Dedifferentiated amniotic fluid mesenchymal stem cell (primary cell): Measurements from ENCODE around the gene BAG5.
"Not testable (repeated sequence)": the region's sequence is repeated elsewhere in the genome, so short reads cannot be mapped to it uniquely, and the experiment has no call there.

ENCODE experiments used
- DNase-seq: peaks from one replicate; pipeline ENCODE4 v3.0.0-alpha.2; 2016; ENCODE audit errors: extremely low spot score

The BAG5 gene

GRCh38 chr14:103562429-103563225, at the start of gene BAG5, which contains the start of gene COA8:
Gene BAG5, minus strand, starts transcription at chr14:103562657. Its CDS starts 1,493 bp downstream, at chr14:103561164.
Gene COA8, plus strand, starts transcription at chr14:103562960. Its CDS starts 42 bp downstream, at chr14:103563002.
- peak; percentile 56 for DNase-seq

DNA sequence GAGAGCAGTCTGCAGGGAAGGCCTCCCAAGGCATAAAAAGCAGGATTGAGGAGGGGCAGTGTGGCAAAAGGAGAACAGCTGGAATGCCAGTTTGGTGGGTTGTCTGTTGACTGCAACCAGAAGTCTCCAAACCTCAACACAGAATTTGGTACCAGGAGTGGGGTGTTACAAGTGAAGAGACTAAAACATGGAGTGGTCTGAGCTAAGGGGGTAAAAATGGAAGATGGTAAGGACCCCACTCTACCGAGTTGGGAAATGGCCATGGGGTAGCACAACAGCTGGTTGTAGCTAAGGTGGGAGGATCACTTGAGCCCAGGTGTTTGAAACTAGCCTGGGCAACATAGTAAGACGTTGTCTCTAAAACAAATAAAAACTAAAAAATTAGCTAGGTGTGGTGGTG, 48.8 kb upstream of the BAG5 start:
- no peak for DNase-seq

GRCh38 chr14:103609081-103609480, 46.6 kb upstream of the BAG5 start:
- DNase-seq = not testable (repeated sequence)

GRCh38 chr14:103607822-103608221, 45.4 kb upstream of the BAG5 start:
- DNase-seq = no peak

GRCh38 chr14:103606963-103607668, 44.7 kb upstream of the BAG5 start:
- peak; percentile 68 for DNase-seq

GRCh38 chr14:103604620-103605019, 42.2 kb upstream of the BAG5 start:
- no peak for DNase-seq

DNA sequence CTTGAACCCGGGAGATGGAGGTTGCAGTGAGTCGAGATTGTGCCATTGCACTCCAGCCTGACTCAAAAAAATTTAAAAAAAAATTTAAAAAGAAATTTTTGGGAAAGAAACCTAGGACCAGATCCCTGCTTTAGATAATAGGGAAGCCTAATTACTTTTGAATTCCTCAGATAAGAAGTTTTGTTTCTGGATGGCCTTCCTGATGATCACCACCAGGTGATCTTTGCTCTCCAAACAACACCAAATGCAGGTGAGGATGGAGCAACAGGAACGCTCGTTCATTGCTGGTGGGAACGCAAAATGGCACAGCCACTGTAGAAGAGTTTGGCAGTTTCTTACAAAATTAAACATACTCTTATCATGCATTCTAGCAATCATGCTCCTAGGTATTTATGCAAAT, 38.0 kb upstream of the BAG5 start:
- no peak for DNase-seq

GRCh38 chr14:103597623-103598377, 35.3 kb upstream of the BAG5 start:
- DNase-seq = peak; percentile 85

GRCh38 chr14:103594265-103594664, 31.8 kb upstream of the BAG5 start:
- peak; percentile 50 for DNase-seq

DNA sequence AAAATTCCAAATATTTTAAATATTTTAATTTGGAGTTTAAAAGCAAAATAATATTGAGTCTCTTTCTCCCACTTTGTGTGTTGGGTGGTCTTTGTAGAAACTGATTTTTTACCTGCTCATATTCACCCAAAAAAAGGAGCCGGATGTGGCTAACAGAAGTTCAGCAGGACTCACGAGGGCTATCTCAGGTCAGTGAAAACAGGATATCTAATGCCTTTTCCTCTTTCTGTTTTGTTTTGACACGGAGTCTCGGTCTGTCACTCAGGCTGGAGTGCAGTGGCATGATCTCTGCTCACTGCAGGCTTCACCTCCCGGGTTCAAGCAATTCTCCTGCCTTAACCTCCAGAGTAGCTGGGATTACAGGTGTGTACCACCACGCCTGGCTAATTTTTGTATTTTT, 31.1 kb upstream of the BAG5 start:
- no peak for DNase-seq

GRCh38 chr14:103584326-103584915, 22.0 kb upstream of the BAG5 start:
- DNase-seq = no peak

GRCh38 chr14:103581954-103582703, 19.7 kb upstream of the BAG5 start:
- DNase-seq = no peak

GRCh38 chr14:103581206-103581605, 18.7 kb upstream of the BAG5 start:
- DNase-seq = no peak

DNA sequence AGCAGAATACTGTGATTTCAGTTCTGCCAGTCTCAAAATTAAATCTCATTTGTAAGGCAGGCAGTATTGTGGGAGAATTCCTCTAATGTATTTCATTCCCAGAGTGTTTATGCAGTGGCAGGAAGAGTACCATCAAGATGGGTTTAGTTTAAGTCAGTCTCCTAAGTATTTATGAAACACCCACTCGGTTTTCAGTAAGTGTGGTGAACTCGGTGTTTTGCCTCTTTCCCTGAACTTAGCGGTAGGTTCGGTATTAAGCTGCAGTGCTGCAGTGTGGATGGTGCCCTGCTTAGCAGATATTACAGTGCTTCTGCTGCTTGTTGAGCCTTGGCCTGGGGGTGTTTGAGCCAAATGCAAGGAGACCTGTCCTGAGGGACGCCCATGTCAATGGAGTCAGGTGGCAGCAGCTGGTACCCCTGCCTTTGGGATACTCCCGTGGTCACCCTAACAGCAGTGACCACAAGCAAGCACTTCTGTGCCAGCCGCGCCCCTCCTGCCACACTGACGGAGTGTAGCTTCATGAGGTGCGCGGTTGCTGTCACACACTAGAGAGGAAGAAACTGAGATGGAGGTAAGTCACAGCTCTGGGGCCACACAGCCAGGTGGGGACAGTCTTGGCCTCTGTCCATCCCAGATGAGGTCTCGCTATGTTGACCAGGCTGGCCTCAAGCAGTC, 16.1 kb upstream of the BAG5 start:
- no peak for DNase-seq

GRCh38 chr14:103576371-103577024, 14.0 kb upstream of the BAG5 start:
- peak; percentile 89 for DNase-seq

DNA sequence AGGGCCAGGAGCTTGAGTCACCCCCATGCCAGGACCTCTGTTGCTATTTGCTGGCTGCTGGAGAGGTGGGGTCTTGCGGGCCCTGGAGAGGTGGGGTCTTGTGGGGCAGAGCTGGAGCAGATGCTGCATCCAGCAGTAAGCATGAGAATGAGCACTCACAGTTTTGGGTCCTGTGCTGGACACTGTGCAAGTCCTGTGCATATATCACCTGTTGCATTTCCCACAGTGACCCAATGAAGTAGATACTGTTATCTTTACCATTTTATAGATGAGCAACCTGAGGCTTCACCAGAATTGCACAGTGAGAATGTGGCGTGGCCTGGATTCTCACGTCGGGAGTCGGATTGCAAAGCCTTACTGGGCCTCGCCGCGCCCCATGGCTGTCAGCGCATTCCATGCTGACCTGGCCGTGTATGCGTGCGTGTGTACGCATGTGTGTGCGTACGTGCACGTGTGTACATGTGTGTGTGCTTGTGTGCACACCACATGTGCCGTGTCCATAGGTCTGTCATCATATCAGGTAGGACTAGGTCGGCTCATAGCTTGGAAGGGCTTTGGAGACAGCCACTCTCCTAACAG, 12.3 kb upstream of the BAG5 start:
- DNase-seq = no peak

- no peak for DNase-seq
These were observed 11.6 kb upstream of the BAG5 start for GRCh38 chr14:103574104-103574503.

GRCh38 chr14:103569408-103569807, 7.0 kb upstream of the BAG5 start:
- no peak for DNase-seq

DNA sequence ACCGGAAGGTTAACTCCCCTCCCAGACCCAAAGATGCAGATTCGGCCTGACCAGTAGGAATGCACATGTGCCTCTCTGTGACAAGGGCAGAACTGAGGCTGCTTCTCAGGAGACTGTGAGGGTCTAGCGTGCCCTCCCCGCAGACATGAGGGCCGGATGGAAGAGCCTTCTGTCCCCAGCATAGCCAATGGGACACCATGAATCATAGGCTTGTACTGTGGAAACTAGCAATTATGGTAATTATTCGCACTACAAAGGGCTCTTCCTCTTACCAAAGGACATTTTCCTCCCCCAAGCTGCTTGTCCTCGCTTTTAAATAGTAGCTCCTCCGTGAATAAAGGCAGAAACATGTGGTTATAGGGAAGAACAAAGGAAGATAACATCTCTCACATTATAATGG, 6.5 kb upstream of the BAG5 start:
- no peak for DNase-seq
